Measurements from ENCODE around the gene DTWD2.
"Not testable (repeated sequence)": the region's sequence is repeated elsewhere in the genome, so short reads cannot be mapped to it uniquely, and the experiment has no call there.

Gene DTWD2

DNA sequence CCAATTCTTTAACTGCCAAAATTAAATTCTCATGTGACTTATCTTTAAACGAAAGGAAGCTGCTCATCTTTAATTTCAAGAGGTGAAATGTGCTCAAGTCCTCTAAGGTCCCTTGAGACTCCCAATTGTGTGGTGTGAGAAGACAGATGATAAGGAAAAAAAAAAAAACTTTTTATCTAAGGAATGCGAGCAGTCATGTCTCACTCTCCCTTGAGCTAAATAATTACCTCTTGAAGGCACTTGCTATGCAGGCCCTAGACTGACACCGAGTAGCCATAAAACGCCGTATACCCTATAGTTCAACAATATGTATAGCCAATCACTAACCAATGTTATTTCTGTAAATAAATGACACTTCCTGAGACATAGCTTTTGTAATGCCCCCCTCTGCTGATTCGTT lies 1.5 kb upstream of the DTWD2 start:
- no peak for TF ChIP-seq Cebpa-rat (IDR thresholded peaks at IDR 0.05)
- peak overlapping the region in 6 of 11 experiments; percentile 64 to 90 (median 76); a peak in 10 of 22 replicates for H3K4me2 ChIP-seq
- H3K4me1 ChIP-seq, result peaks cover 9 to 33% (median 28%) of the 10 kb centered on the region in 10 experiments

DNA sequence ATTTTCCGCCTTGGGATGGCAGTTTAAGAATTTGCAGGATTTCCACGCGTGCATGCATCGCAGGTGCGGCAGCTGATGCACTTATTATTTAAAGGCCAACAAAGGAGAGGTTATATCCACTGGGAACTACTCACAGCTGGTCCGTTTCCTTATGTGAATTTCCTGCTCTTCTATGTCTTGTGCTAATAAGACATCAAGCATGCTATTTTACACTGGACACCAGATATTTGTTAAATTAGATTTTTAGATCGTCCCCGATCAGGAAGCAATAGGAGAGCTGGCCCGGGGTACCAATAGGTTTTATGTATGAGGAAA lies 476 bp upstream of the DTWD2 start:
- Histone ChIP-seq H3K27ac (peak overlapping the region in 9 of 11 experiments; percentile 67 to 90 (median 81); a peak in 10 of 22 replicates), H3K4me1 (peaks cover 9 to 33% (median 28%) of the 10 kb centered on the region in 10 experiments), H3K9me3 (replicated peaks in 1 of 11) (0 out of 22 replicates have a peak, but pooled peaks cover 0 to 5% (median 0%) of the 10 kb centered on the region in 11 experiments), H4K20me1 (no peaks in the 10 kb centered on the region), H3K4me3 (peak overlapping the region; percentile 56 to 83 (median 73)), H3K36me3 (no peaks in the 10 kb centered on the region), H3K9ac (peak overlapping the region in 10 of 11 experiments; percentile 81 to 89 (median 86); a peak in 20 of 22 replicates), H3K4me2 (peak overlapping the region; percentile 64 to 90 (median 80)), H3K27me3 (no peaks in the 10 kb centered on the region)
- TF ChIP-seq Cebpa-rat (IDR thresholded peaks at IDR 0.05), result no peak

More for the DNA sequence above, 1.5 kb upstream of the DTWD2 start:
- H3K27ac ChIP-seq, result no peak overlapping the region
- peaks cover 4 to 10% (median 5%) of the 10 kb centered on the region in 11 experiments for H3K9me3 ChIP-seq (replicated peaks in 1 of 11)
- H3K9ac ChIP-seq, result no peak overlapping the region
- H3K27me3 ChIP-seq, result no peaks in the 10 kb centered on the region
- H4K20me1 ChIP-seq, result no peaks in the 10 kb centered on the region
- no peak overlapping the region for H3K4me3 ChIP-seq
- 0 out of 22 replicates have a peak, but pooled peaks cover 0 to 2% (median 0%) of the 10 kb centered on the region in 11 experiments for H3K36me3 ChIP-seq

GRCh38 chr5:118984602-118985001 lies 3.7 kb downstream of the DTWD2 start:
- Histone ChIP-seq H3K9me3 (replicated peaks in 1 of 11) (no peaks in the 10 kb centered on the region), H3K4me2 (no peak overlapping the region), H3K27me3 (no peaks in the 10 kb centered on the region), H3K36me3 (no peaks in the 10 kb centered on the region), H3K4me3 (no peak overlapping the region), H3K4me1 (peaks cover 9 to 24% (median 20%) of the 10 kb centered on the region in 10 experiments), H3K9ac (no peak overlapping the region), H3K27ac (no peak overlapping the region), H4K20me1 (no peaks in the 10 kb centered on the region)
- no peak for TF ChIP-seq Cebpa-rat (IDR thresholded peaks at IDR 0.05)

DNA sequence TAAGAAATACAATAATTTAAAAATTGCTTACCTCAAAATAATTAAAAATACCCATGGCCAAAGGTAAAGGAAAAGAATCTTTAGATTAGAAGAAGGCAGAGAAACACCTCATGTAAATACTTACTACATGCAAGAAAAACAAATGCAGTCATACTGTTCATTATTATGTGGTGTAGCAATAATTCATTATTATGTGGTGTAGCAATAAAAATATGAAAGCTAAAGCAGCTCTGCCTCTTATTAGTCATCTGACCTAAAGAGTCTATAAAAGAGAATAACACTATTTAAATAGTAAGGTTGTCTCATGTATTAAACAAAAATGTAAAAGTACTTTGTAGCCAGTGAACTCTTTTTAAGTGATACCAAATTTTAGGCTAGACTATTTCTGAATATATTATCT lies 6.6 kb downstream of the DTWD2 start:
- no peak overlapping the region for H3K4me2 ChIP-seq

DNA sequence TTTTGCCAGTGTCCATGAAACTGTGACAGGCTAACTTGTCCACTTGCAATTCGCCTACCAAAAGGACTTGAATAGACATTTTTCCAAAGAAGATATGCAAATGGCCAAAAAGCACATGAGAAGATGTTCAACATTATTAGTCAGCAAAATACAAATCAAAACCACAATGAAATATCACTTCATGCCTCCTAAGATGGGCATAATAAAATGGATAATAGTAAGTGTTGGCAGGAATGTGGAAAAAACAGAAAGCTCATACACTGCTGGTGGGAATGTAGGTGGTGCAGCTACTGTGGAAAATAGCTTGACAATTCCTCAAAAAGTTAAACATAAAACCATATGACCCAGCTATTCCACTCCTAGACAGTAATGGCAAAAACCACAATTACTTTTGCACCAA lies 7.9 kb downstream of the DTWD2 start:
- H3K36me3 ChIP-seq, result peaks cover 0 to 3% (median 0%) of the 10 kb centered on the region in 11 experiments; a peak in 1 of 22 replicates
- TF ChIP-seq Cebpa-rat (IDR thresholded peaks at IDR 0.05), result no peak
- no peaks in the 10 kb centered on the region for H4K20me1 ChIP-seq
- no peak overlapping the region for H3K27ac ChIP-seq
- no peak overlapping the region for H3K4me3 ChIP-seq
- peaks cover 0 to 8% (median 0%) of the 10 kb centered on the region in 10 experiments; a peak in 1 of 20 replicates for H3K4me1 ChIP-seq
- peaks cover 16 to 34% (median 27%) of the 10 kb centered on the region in 11 experiments for H3K9me3 ChIP-seq (replicated peaks in 1 of 11)
- no peaks in the 10 kb centered on the region for H3K27me3 ChIP-seq
- H3K9ac ChIP-seq, result no peak overlapping the region
- H3K4me2 ChIP-seq, result no peak overlapping the region

More for the DNA sequence above, 6.6 kb downstream of the DTWD2 start:
- Histone ChIP-seq H3K27me3 (no peaks in the 10 kb centered on the region), H3K9ac (no peak overlapping the region), H3K27ac (no peak overlapping the region), H3K4me3 (no peak overlapping the region), H4K20me1 (no peaks in the 10 kb centered on the region), H3K36me3 (peaks cover 0 to 3% (median 0%) of the 10 kb centered on the region in 11 experiments; a peak in 1 of 22 replicates), H3K9me3 (replicated peaks in 1 of 11) (peaks cover 13 to 22% (median 18%) of the 10 kb centered on the region in 11 experiments), H3K4me1 (peaks cover 0 to 8% (median 0%) of the 10 kb centered on the region in 10 experiments; a peak in 4 of 20 replicates)
- TF ChIP-seq Cebpa-rat (IDR thresholded peaks at IDR 0.05), result no peak

DNA sequence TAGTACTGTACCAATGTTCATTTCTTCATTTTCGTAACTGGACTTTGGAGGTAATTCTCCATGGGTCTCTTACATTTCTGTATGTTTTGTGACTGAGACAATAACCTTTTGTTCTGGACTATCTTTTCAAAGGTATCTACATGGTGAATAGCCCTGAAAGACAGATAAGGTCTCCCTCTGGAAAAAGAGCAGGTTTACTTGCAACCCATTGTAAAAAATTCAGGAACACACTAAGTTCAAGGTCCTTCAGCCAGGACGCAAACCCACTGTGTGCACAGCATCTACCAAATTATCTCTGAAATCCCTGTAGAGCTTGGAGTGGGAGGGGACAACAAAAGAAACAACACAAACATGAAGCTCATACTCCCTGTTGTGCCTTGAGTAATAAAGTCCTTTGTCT lies 8.3 kb downstream of the DTWD2 start:
- H3K4me3 ChIP-seq, result no peak overlapping the region
- no peak overlapping the region for H3K9ac ChIP-seq
- no peaks in the 10 kb centered on the region for H3K27me3 ChIP-seq

DNA sequence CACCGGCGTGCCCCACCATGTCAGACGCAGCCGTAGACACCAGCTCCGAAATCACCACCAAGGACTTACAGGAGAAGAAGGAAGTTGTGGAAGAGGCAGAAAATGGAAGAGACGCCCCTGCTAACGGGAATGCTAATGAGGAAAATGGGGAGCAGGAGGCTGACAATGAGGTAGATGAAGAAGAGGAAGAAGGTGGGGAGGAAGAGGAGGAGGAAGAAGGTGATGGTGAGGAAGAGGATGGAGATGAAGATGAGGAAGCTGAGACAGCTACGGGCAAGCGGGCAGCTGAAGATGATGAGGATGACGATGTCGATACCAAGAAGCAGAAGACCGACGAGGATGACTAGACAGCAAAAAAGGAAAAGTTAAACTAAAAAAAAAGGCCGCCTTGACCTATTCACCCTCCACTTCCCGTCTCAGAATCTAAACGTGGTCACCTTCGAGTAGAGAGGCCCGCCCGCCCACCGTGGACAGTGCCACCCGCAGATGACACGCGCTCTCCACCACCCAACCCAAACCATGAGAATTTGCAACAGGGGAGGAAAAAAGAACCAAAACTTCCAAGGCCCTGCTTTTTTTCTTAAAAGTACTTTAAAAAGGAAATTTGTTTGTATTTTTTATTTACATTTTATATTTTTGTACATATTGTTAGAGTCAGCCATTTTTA lies 14.4 kb downstream of the DTWD2 start:
- not testable (repeated sequence) for H4K20me1 ChIP-seq, H3K36me3 ChIP-seq, H3K9ac ChIP-seq, H3K4me2 ChIP-seq, H3K27ac ChIP-seq, H3K4me3 ChIP-seq, H3K4me1 ChIP-seq, H3K27me3 ChIP-seq
- H3K9me3 ChIP-seq (replicated peaks in 1 of 11), result peaks cover 26 to 51% (median 38%) of the 10 kb centered on the region in 11 experiments

More for the DNA sequence above, 8.3 kb downstream of the DTWD2 start:
- TF ChIP-seq Cebpa-rat (IDR thresholded peaks at IDR 0.05), result no peak
- Histone ChIP-seq H3K4me1 (peaks cover 0 to 8% (median 0%) of the 10 kb centered on the region in 10 experiments; a peak in 1 of 20 replicates), H3K4me2 (no peak overlapping the region), H3K9me3 (replicated peaks in 1 of 11) (peaks cover 20 to 36% (median 30%) of the 10 kb centered on the region in 11 experiments), H4K20me1 (no peaks in the 10 kb centered on the region), H3K27ac (no peak overlapping the region), H3K36me3 (peaks cover 0 to 3% (median 0%) of the 10 kb centered on the region in 11 experiments; a peak in 1 of 22 replicates)

DNA sequence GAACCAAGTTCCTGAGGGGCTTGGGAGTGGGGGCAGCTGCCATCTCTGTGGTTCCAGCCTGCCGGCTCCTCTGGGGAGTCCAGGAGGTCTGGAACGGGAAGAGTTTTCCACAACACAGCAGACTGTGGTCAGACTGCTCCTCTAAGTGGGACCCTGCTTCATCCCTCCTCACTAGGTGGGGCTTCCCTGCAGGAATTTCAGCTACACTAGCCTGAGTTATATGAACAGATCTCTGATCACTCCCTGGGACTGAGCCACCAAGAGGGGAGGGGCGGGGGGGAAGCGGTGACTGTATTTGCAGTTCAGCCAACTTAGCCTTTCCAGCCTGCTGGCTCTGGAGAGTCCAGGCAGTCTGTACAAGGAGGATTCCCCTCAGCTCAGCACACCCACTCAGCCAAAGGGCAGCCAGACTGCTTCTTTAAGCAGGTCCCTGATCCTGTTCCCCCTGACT lies 19.4 kb downstream of the DTWD2 start:
- H3K27ac ChIP-seq, result no peak overlapping the region
- no peak overlapping the region for H3K9ac ChIP-seq
- H3K4me1 ChIP-seq, result no peaks in the 10 kb centered on the region

GRCh38 chr5:118968406-118968911 lies 19.9 kb downstream of the DTWD2 start:
- Histone ChIP-seq H3K9me3 (replicated peaks in 1 of 11) (peaks cover 16 to 33% (median 19%) of the 10 kb centered on the region in 11 experiments), H3K4me1 (no peaks in the 10 kb centered on the region), H3K27ac (no peak overlapping the region), H3K36me3 (no peaks in the 10 kb centered on the region), H3K4me3 (no peak overlapping the region), H3K27me3 (no peaks in the 10 kb centered on the region), H3K4me2 (no peak overlapping the region), H3K9ac (no peak overlapping the region), H4K20me1 (no peaks in the 10 kb centered on the region)
- TF ChIP-seq Cebpa-rat (IDR thresholded peaks at IDR 0.05), result no peak

More for the DNA sequence above, 19.4 kb downstream of the DTWD2 start:
- no peak for TF ChIP-seq Cebpa-rat (IDR thresholded peaks at IDR 0.05)
- Histone ChIP-seq H3K4me3 (no peak overlapping the region), H3K4me2 (no peak overlapping the region), H4K20me1 (no peaks in the 10 kb centered on the region), H3K36me3 (no peaks in the 10 kb centered on the region), H3K27me3 (no peaks in the 10 kb centered on the region), H3K9me3 (replicated peaks in 1 of 11) (peaks cover 18 to 37% (median 24%) of the 10 kb centered on the region in 11 experiments)

Data from BLaER1 treated with 17β-estradiol and CSF1 and Interleukin-3, amounts not matched to agents 10 nM and 100 nM (cell line).